Hematopoietic multipotent progenitor cell (in vitro differentiated cells): ENCODE measurements around the gene LIPH. TPM values are rescaled to one million over a fixed set of nuclear protein-coding genes. Genes with fewer than 3 reads are reported as not detected.
A peak's percentile ranks its signal among the peaks of the same experiment; 100 is the strongest.
"Not testable (repeated sequence)": the region's sequence is repeated elsewhere in the genome, so short reads cannot be mapped to it uniquely, and the experiment has no call there.

Experiments used
- DNase-seq, 3 donors: peaks; one replicate each; pipeline ENCODE4 v3.0.0-alpha.2; 2011 to 2015; ENCODE audit warnings: low read depth in 2 of 3, low spot score in 2 of 3
- total RNA-seq: library from RNA; depleted of rRNA; stranded (reverse); fragments of >200 nt; gene quantifications from one replicate; pipeline ENCODE4 v1.2.3, GENCODE V29; 2012

Gene LIPH
- under 0.01 TPM for total RNA-seq

- DNase-seq = no peak
Measured at GRCh38 chr3:185552358-185552877, at the start of gene LIPH. LIPH (minus strand) TSS chr3:185552588; CDS start chr3:185552471, 117 bp downstream.

GRCh38 chr3:185595526-185595925 lies 43.1 kb upstream of the LIPH start:
- peak in 1 of 3 donors; percentile 10 for DNase-seq

- DNase-seq = peak in 1 of 3 donors; percentile 57
Measured at GRCh38 chr3:185594073-185594472, 41.7 kb upstream of the LIPH start.

GRCh38 chr3:185586686-185587039 lies 34.3 kb upstream of the LIPH start:
- DNase-seq = no peak

- peak; percentile 100 for DNase-seq
Measured at GRCh38 chr3:185585859-185586685, 33.7 kb upstream of the LIPH start, which contains the start of gene SENP2. SENP2 (plus strand) TSS chr3:185586295; CDS start chr3:185586414, 119 bp downstream.

- no peak for DNase-seq
Measured at GRCh38 chr3:185585518-185585858, 33.1 kb upstream of the LIPH start.

GRCh38 chr3:185584686-185585085 lies 32.3 kb upstream of the LIPH start:
- DNase-seq = no peak

- no peak for DNase-seq
Measured at GRCh38 chr3:185583925-185584324, 31.5 kb upstream of the LIPH start.

- DNase-seq = peak in 2 of 3 donors; percentile 50 to 81
Measured at GRCh38 chr3:185582871-185583270, 30.5 kb upstream of the LIPH start.

GRCh38 chr3:185582236-185582635 lies 29.8 kb upstream of the LIPH start:
- DNase-seq = no peak

GRCh38 chr3:185575108-185575869 lies 22.9 kb upstream of the LIPH start:
- peak; percentile 32 to 89 (median 73) for DNase-seq

GRCh38 chr3:185572183-185572582 lies 19.8 kb upstream of the LIPH start:
- DNase-seq = peak in 2 of 3 donors; percentile 55 to 70

- DNase-seq = peak in 1 of 3 donors; percentile 49
Measured at GRCh38 chr3:185561958-185562357, 9.6 kb upstream of the LIPH start.

- DNase-seq = peak in 1 of 3 donors; percentile 50
Measured at GRCh38 chr3:185561374-185561943, 9.1 kb upstream of the LIPH start.

- no peak for DNase-seq
Measured at GRCh38 chr3:185560676-185561075, 8.3 kb upstream of the LIPH start.

- DNase-seq = no peak
Measured at GRCh38 chr3:185559706-185560090, 7.3 kb upstream of the LIPH start.

- DNase-seq = no peak
Measured at GRCh38 chr3:185558395-185558794, 6.0 kb upstream of the LIPH start.

GRCh38 chr3:185556640-185557039 lies 4.3 kb upstream of the LIPH start:
- not testable (repeated sequence) for DNase-seq

- no peak for DNase-seq
Measured at GRCh38 chr3:185555860-185556347, 3.5 kb upstream of the LIPH start.

GRCh38 chr3:185555101-185555501 lies 2.7 kb upstream of the LIPH start:
- DNase-seq = no peak

- DNase-seq = no peak
Measured at GRCh38 chr3:185549651-185550111, 2.7 kb downstream of the LIPH start.
